Liver (tissue), 9 donors: ENCODE measurements around the gene PCDHA7. TPM values are rescaled to one million over a fixed set of nuclear protein-coding genes. Genes with fewer than 3 reads are reported as not detected.
A peak's percentile ranks its signal among the peaks of the same experiment; 100 is the strongest.

Experiments
- DNase-seq: peaks from one replicate; pipeline ENCODE4 v3.0.0-alpha.2; 2017; ENCODE audit warnings: low spot score
- H3K27ac ChIP-seq, 2 donors: one replicate each; pipeline ENCODE4 v1.7.0; 2013; ENCODE audit warnings: inconsistent platforms in 2 of 2, low read length in 2 of 2, control low read depth in 1 of 2, low read depth in 1 of 2, mild to moderate bottlenecking in 1 of 2
- H3K27me3 ChIP-seq, 4 donors: one replicate each; pipeline versions ENCODE4 v1.6.1 to v1.7.0; 2013; ENCODE audit warnings: low read length in 3 of 4, inconsistent platforms in 1 of 4, mild to moderate bottlenecking in 1 of 4, moderate library complexity in 1 of 4; ENCODE audit not compliant: control insufficient read depth in 4 of 4, insufficient read depth in 4 of 4
- H3K36me3 ChIP-seq, 4 donors: one replicate each; pipeline versions ENCODE4 v1.6.1 to v1.7.0; 2013; ENCODE audit warnings: low read length in 3 of 4, mild to moderate bottlenecking in 3 of 4, low read depth in 1 of 4, moderate library complexity in 1 of 4; ENCODE audit not compliant: control insufficient read depth in 4 of 4, insufficient read depth in 3 of 4
- H3K4me1 ChIP-seq, 4 donors: one replicate each; pipeline versions ENCODE4 v1.6.1 to v1.7.0; 2013; ENCODE audit warnings: low read length in 3 of 4, mild to moderate bottlenecking in 3 of 4, moderate library complexity in 1 of 4; ENCODE audit not compliant: control insufficient read depth in 4 of 4, insufficient read depth in 4 of 4
- H3K4me3 ChIP-seq, 3 donors: one replicate each; pipeline versions ENCODE4 v1.6.1 to v1.7.0; 2013; ENCODE audit warnings: low read length in 3 of 3, control low read depth in 1 of 3, low read depth in 1 of 3, mild to moderate bottlenecking in 1 of 3
- H3K9ac ChIP-seq, 2 donors: one replicate each; pipeline ENCODE4 v1.7.0; 2013; ENCODE audit warnings: low read length in 2 of 2, mild to moderate bottlenecking in 2 of 2, moderate library complexity in 2 of 2, control low read depth in 1 of 2, low read depth in 1 of 2
- H3K9me3 ChIP-seq, 4 donors: one replicate each; pipeline versions ENCODE4 v1.6.1 to v1.7.0; 2013; ENCODE audit warnings: low read length in 3 of 4; ENCODE audit not compliant: control insufficient read depth in 4 of 4
- CTCF ChIP-seq: fragments of 150-350 bp; IDR thresholded peaks from 2 replicates; pipeline ENCODE4 v1.5.1; 2017; ENCODE audit warnings: improper control_type of control experiment, low read depth, low read length; ENCODE audit not compliant: missing input control
- GABPA ChIP-seq, 2 donors: IDR thresholded peaks in 1 of 2; conservative IDR thresholded peaks in 1 of 2; 2 replicates each; pipeline ENCODE4 v1.6.1; 2016; ENCODE audit warnings: antibody characterized with exemption in 2 of 2, mild to moderate bottlenecking in 1 of 2, moderate library complexity in 1 of 2
- MAX ChIP-seq: IDR thresholded peaks from 2 replicates; pipeline ENCODE4 v1.6.1; 2016; ENCODE audit warnings: antibody characterized with exemption
- RAD21 ChIP-seq, 2 donors: IDR thresholded peaks; 2 replicates each; pipeline ENCODE4 v1.6.1; 2016; ENCODE audit warnings: antibody characterized with exemption in 2 of 2, mild to moderate bottlenecking in 2 of 2
- REST ChIP-seq: IDR thresholded peaks from 2 replicates; pipeline ENCODE4 v1.6.1; 2016; ENCODE audit warnings: antibody characterized with exemption, mild to moderate bottlenecking
- RXRA ChIP-seq, 2 donors: IDR thresholded peaks; 2 replicates each; pipeline ENCODE4 v1.6.1; 2017 to 2018; ENCODE audit warnings: antibody characterized with exemption in 2 of 2, mild to moderate bottlenecking in 1 of 2
- YY1 ChIP-seq: IDR thresholded peaks from 2 replicates; pipeline ENCODE4 v1.6.1; 2016; ENCODE audit warnings: antibody characterized with exemption, mild to moderate bottlenecking
- ZBTB33 ChIP-seq: IDR thresholded peaks from 2 replicates; pipeline ENCODE4 v1.6.1; 2016; ENCODE audit warnings: antibody characterized with exemption
- WGBS: extraction: QIAGEN DNeasy Blood & Tissue Kit; methylation state at CpG from one replicate; pipeline ENCODE4 v1.1.7; 2013; 5-methylcytosine and 5-hydroxymethylcytosine counted together
- polyA plus RNA-seq, 2 donors: library from polyadenylated mRNA; stranded (reverse) in 1 of 2; unstranded in 1 of 2; fragments of 200-250 nt in 1 of 2; fragments of >200 nt in 1 of 2; fragmentation: Nextera tagmentation in 1 of 2; extraction: Ambion mirVana in 1 of 2; gene quantifications; one replicate each; pipeline versions ENCODE4 v1.2.1 to v1.2.3, GENCODE V29; 2013 to 2015
- total RNA-seq, 2 donors: library from RNA; depleted of rRNA; stranded (reverse); fragments of >200 nt; gene quantifications; one replicate each; pipeline ENCODE4 v1.2.3, GENCODE V29; 2014
- donor health status: healthy.
- donor health status: healthy.
- donor health status: healthy.
- donor health status: healthy.
- donor health status: healthy.

The PCDHA7 gene
- total and polyA plus RNA-seq, 4 donors = 0.05 TPM; not detected in 2

- Histone ChIP-seq H3K4me1 (no peaks in the 10 kb centered on the region), H3K9me3 (peaks cover 26 to 52% (median 30%) of the 10 kb centered on the region in 4 donors), H3K27ac (no peak overlapping the region), H3K9ac (no peak overlapping the region), H3K36me3 (peaks cover 0 to 1% (median 0%) of the 10 kb centered on the region in 4 donors), H3K27me3 (peaks cover 0 to 3% (median 0%) of the 10 kb centered on the region in 4 donors), H3K4me3 (no peak overlapping the region)
- TF ChIP-seq ZBTB33 (no peak), GABPA (IDR thresholded peaks at IDR 0.05 in 1 of 2, conservative IDR thresholded peaks at IDR 0.05 in 1 of 2) (no peak), REST (no peak), CTCF (no peak), MAX (no peak), RXRA (IDR thresholded peaks at IDR 0.05) (no peak), YY1 (no peak), RAD21 (IDR thresholded peaks at IDR 0.05) (no peak)
- WGBS = 46% methylated on average over 39 of the region's 39 CpGs
- DNase-seq = no peak
These were observed 37.4 kb upstream of the PCDHA7 start for GRCh38 chr5:140796718-140797095.

GRCh38 chr5:140800816-140801493 is 33.1 kb upstream of the PCDHA7 start, which contains the start of gene PCDHA3:
Gene PCDHA3, plus strand, starts transcription at chr5:140801057.
- peaks cover 17 to 41% (median 29%) of the 10 kb centered on the region in 4 donors for H3K9me3 ChIP-seq
- H3K4me1 ChIP-seq = no peaks in the 10 kb centered on the region
- peaks cover 0 to 5% (median 0%) of the 10 kb centered on the region in 4 donors for H3K36me3 ChIP-seq
- peak within 1 kb of the TSS in 1 of 3 donors; percentile 23 for H3K4me3 ChIP-seq
- no peaks in the 10 kb centered on the region for H3K27me3 ChIP-seq
- no peak within 1 kb of the TSS for H3K27ac ChIP-seq
- H3K9ac ChIP-seq = no peak within 1 kb of the TSS
- no peak for DNase-seq
- TF ChIP-seq GABPA (IDR thresholded peaks at IDR 0.05 in 1 of 2, conservative IDR thresholded peaks at IDR 0.05 in 1 of 2) (no peak), RAD21 (IDR thresholded peaks at IDR 0.05) (peak in 1 of 2 donors; percentile 7)
- WGBS = 24% methylated on average over 29 of the region's 29 CpGs
